GM18502 (cell line): ENCODE measurements around the gene UQCRHL.
A peak's percentile ranks its signal among the peaks of the same experiment; 100 is the strongest.
"Not testable (repeated sequence)": the region's sequence is repeated elsewhere in the genome, so short reads cannot be mapped to it uniquely, and the experiment has no call there.

Experiments used
- ATAC-seq: cut with Tn5 transposase; IDR thresholded peaks from one replicate; pipeline ENCODE4 v1.9.1; 2021; ENCODE audit warnings: mild to moderate bottlenecking; ENCODE audit not compliant: unreplicated experiment, poor library complexity

Gene UQCRHL

DNA sequence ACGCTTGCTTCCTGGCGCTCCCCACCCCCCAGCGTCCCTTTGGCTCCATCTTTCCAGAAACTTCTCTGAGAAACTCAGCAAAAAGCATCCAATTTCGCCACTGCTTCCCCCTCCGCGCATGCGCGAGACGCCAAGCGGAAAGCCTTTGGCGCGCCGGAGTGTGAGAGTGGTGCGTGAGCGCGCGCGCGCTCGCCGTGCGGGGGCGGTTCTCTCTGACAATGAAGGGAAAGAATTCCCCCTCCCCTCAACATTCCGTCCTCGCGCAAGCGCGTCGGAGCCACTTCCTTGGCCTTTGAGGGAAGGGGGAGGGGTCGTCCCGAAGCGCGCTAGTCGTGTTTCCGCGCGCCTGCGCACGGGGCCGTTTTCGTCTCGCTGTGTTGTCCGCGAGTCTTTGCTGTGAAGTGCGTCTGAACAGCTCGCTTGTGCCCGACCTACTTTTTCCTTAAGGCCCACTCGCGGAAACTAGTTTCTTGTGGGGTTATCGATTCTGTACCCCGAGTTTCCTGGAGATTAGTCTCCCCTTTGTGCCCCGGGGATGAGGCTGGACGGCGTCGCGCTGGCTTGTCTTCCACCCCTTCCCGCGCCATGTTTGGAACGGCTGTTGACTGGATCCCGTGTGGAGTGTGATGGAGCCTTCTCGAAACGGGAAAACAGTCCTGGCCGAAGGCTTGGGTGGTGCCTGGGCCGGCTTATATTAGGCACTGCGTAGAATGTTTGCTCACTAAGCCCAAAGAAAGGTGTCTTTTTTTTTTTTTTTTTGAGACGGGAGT is 28.5 kb upstream of the UQCRHL start:
- peak; percentile 57 for ATAC-seq

DNA sequence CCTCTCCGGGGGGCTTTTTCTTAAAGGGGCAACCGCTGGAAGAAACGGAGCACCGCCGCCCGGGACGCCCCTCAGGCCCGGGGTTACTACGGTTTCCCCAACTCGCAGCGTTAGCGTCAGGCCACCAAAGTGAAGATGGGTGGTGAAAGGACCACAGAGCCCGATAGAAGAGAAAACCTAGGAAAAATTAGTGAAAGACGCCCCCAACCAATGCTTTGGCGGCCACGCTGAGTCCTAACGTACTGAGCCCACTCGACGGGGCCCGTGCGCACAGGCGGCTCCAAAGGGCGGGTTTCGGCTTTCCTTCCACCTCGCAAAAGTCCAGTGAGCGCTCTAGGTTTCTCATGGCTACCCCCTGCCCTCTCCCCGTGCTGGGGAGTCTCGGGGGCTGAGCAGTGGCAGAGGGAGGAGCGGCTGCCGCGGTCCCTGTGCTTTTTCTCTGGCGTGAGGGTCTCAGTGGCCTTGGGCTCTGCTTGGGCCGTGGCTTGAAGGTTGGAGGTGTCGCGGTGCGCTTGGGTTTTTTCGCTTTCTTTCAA is 27.8 kb upstream of the UQCRHL start:
- peak; percentile 7 for ATAC-seq

DNA sequence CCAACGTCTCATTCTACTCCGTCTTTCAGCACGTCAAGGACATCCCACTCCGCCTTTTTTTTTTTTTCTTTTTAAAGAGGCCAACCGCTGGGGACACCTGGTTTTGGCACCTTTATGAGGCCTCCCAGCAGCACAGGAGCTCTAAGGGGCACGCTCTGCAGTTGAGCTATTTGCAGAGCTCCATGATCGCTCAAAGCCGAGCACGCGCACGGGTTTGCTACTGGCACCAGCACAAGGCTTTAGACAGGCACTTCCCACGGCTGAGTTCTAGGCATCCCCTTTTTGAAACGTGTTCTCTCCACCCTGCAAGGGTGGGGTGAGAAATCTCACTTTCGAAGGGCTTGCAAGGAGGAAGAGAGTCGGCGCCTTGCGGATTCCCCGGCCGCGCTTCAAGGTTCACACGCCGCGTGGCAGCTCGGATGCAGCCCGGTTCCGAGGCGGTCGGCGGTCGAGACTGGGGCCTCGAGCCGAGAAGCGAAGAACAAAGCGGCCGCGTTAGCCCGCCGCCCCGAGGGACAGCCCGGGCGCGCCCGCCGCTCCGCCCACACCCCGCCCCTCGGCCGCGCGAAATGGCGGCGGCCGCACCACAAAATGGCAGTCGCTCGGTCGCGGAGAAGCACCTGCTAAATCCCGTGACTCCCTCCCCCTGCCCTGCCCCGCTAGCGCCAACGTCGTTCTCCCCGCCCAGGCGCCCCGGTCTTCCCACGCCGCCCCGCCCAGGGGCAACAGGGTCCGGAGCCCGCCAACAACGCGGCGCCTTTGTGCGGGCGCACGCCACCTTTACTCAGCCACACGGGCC is 27.2 kb upstream of the UQCRHL start:
- peak; percentile 52 for ATAC-seq

DNA sequence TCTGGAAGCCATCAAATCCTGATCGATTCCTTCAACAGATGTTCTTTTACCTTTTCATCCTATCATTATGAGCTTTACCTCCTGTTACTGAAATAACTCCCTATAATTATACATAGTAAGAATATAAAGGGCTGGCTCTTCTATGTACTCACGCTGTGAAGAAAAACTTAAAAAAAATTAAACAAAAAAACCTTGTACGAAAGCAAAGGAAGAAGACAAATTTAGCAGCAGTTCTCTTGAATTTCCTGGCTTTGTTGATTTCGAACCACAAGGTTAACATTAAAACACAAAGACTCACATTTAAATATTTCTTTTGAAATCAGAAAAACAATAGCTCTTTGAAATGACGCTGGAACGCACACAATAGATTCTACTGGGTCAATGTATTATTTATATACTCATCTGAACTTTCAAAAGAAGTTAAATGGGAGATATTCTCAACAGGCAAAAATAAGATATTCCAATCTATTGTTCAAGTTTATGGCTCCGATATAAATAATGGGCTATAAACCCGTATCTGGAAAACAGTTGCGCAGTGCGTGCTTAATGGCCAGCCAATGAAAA is 26.5 kb upstream of the UQCRHL start:
- no peak for ATAC-seq

DNA sequence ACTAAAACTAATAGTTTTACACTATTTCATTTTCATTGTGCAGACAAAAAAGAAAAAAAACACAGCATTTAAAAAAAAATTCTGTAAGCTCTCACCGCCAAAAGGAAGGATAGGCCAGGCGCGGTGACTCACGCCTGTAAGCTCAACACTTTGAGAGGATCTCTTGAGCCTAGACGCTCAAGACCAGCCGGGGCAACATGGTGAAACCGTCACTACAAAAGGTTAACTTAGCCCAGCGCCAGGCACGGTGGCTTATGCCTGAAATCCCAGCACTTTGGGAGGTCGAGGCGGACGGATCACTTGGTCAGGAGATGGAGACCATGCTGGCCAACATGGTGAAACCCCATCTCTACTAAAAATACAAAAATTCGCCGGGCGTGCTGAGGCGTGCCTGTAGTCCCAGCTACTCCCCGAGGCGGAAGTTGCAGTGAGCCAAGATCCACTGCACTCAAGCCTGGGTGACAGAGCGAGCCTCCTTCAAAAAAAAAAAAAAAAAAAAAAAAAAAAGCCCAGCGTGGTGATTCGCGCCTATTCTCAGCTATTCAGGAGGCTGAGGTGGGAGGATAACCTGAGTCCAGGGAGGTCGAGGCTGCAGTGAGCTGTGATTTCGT is 25.7 kb upstream of the UQCRHL start:
- no peak for ATAC-seq

DNA sequence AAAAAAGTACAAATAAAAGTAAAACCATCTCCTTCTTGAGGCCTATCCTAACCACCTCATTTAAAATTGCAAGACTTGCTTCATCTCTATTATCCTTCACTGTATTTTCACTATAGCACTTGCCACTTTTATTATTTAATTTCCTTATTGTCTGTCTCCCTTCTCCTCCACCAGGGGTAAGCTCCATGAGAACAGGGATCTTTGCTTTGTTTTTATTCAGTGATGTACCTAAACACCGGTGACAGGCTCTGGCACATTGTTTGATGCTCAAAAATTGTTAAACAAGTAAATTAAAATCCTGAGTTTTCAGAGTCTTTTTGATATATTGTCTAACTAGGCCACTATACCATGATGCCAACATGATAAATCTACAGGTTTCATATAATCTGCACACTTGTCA is 22.8 kb upstream of the UQCRHL start:
- no peak for ATAC-seq

DNA sequence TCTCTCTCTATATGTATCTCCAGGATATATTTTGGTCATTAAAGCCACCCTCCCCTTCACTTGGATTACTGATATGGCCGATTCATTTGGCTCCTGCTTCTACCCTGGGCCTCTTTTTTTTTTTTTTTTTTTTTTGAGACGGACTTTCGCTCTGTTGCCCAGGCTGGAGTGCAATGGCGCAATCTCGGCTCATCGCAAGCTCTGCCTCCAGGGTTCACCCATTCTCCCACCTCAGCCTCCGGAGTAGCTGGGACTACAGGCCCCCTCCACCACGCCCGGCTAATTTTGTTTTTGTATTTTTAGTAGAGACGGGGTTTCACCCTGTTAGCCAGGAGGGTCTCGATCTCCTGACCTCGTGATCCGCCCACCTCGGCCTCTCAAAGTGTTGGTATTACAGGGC is 21.5 kb upstream of the UQCRHL start:
- ATAC-seq, result not testable (repeated sequence)

DNA sequence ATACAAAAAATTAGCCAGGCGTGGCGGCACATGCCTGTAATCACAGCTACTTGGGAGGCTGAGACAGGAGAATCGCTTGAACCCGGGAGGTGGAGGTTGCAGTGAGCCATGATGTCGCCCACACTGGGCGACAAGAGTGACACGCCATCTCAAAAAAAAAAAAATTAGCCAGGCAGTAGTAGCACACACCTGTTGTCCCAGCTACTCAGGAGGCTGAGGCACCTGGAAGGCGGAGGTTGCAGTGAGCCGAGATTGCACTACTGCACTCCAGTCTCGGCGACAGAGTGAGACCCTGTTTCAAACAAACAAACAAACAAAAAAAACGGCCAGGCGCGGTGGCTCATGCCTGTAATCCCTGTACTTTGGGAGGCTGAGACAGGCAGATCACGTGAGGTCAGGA is 20.1 kb upstream of the UQCRHL start:
- not testable (repeated sequence) for ATAC-seq

DNA sequence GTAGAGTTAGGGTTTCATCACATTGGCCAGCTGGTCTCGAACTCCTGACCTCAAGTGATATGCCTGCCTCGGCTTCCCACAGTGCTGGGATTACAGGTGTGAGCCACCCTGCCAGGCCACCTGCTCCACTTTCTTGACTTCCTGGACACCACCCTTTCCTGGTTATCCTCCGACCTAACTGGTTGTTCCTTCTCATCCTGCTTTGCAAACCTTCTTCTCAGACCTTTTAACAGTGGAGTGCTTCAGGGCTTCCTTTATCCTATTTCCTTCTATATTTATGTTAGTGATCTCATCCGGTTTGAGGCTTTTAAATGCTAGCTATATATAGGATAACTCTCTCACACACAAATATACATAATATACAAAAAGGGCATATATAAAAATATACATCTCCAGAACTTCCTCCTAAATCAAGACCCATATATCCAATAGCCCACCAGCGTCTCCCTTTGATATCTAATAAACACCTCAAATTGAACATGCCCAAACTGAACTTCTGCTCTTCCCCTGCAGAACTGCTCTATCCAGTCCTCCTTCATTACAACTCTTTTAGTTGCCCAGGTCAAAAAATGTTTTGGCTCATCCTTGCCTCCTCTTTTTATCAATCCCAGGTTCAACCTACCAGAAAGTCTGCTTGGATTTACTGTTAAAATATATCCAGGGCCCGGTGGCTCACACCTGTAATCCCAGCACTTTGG is 19.5 kb upstream of the UQCRHL start:
- no peak for ATAC-seq

DNA sequence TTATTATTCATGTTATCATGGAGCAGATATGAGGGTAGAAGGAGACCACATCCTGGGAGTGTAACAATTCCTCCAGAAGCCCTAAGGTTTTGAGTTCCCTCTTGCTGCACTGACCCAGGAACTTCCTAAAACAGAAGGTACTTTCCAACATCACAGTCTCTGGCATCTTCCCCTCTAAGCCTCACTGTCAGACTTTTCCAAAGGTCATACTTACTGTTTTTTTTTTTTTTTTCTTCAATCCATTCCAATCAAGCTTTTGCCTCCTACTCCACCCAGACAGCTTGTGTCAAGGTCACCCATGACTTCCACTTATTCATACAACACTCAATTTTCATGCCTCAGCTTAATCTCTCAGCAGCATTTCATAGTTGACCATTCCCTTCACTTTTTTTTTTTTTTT is 18.4 kb upstream of the UQCRHL start:
- no peak for ATAC-seq

DNA sequence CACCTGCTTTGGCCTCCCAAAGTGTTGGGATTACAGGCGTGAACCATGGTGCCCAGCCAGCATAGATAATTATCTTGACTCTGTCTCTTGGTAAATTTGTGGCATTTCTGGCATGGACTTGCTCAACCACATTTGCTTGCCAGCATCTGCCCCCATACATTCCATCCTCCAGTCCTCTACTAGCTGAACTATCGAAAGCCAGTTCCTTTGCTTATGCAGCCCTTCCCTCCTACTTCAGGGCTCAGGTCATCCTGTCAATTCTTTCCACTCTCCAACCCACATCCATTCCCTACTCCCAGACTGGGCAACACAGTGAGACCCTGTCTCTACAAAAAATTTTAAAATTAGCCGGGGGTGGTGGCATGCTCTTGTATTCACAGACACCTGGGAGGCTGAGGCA is 13.0 kb upstream of the UQCRHL start:
- ATAC-seq, result no peak

DNA sequence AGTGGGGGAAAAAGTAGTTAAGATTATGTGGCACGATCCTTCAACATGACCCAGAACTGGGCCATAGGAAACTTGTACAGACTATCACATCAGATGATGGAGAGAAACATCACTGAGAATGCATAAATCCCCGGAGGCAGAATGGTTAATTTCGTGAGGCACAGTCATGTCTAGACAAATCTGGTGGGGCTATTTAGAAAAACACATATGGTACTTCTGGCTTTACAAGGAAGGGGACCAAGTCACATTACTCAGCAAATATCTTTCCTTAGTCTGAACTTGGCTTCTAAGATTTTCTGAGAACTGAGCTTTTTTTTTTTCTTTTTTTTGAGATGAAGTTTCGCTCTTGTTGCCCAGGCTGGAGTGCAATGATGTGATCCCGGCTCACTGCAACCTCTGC is 9.2 kb upstream of the UQCRHL start:
- ATAC-seq, result no peak

DNA sequence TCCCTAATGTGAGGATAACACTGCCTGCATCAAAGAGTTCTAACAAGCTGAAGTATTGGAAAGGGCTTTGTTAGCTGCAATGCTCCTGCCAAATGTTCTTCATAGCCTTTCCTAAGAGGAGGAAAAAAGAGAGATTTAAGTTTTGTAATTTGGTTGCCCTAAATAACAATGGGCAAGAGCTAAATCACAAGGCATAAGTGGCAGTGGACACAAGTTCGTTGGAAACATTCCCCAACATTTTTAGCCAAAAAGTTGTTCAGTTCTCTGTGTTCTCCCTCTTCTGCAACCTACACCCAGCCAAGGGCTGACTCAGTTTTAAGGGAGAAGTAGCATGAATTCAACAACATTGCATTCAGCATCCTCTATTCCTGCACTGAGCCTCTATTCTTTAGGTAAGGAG is 2.6 kb upstream of the UQCRHL start:
- no peak for ATAC-seq

DNA sequence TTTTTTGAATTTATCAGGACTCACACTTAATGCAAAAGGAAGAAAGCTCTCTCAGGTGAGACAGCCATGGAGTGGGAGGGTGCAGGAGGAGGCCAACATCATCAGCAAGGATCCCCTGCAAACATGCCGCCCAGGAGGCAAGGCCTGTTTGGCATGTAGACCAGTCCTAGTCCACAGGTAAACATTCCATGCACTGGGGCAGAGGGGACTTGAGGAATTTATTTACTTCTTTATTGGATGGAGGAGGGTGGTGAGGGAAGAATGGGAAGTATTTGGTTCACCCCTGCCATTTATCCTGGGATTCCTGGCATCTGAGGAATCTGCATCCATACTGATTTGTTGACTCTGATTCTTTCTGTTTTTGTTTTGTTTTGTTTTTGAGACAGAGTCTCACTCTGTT is 1.5 kb upstream of the UQCRHL start:
- ATAC-seq, result no peak

DNA sequence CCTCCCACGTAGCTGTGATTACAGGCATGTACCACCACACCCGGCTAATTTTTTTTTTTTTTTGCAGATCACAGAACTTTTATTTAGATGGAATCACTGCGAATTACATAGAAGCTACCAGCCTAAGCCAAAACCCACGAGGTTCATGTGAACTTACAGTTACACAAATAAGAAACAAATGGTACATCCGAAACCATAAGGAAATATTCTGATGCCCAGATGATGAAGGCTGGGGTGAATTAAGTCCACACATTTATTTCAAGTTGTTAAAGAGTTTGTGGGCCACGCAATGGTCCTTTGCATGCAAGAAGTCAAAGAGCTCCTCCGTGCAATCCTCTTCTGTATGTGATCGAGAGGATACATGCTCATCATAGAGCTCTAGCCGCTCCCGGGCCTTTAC is 328 bp downstream of the UQCRHL start:
- no peak for ATAC-seq

DNA sequence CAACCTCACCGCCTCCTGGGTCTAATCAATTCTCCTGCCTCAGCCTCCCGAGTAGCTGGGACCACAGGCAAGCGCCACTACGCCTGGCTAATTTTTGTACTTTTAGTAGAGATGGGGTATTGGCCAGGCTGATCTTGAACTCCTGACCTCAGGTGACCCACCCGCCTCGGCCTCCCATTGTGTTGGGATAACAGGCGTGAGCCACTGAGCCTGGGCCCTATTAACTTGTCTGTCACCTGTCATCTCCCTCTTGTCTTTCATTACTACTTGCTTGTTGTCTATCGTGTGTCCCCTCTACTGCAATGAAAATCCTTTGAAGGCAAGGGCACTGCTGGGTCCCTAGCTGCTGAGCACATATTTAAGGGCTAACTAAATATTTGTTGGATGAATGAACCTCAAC is 3.4 kb downstream of the UQCRHL start:
- ATAC-seq, result no peak

DNA sequence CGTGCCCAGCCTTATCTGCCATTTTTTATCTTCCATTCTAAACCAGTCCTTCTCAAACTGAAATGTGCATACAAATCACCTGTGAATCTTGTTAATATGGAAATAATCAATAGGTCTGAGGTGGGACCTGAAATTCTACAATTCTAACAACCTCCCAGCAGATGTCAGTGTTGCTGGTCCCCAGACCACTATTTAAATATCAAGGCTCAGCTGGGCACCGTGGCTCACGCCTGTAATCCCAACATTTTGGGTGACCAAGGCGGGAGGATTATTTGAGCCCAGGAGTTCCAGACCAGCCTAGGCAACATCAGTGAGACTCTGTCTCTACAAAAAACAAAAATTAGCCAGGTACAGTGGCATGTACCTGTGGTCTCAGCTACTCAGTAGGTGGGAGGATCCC is 4.1 kb downstream of the UQCRHL start:
- ATAC-seq, result no peak

DNA sequence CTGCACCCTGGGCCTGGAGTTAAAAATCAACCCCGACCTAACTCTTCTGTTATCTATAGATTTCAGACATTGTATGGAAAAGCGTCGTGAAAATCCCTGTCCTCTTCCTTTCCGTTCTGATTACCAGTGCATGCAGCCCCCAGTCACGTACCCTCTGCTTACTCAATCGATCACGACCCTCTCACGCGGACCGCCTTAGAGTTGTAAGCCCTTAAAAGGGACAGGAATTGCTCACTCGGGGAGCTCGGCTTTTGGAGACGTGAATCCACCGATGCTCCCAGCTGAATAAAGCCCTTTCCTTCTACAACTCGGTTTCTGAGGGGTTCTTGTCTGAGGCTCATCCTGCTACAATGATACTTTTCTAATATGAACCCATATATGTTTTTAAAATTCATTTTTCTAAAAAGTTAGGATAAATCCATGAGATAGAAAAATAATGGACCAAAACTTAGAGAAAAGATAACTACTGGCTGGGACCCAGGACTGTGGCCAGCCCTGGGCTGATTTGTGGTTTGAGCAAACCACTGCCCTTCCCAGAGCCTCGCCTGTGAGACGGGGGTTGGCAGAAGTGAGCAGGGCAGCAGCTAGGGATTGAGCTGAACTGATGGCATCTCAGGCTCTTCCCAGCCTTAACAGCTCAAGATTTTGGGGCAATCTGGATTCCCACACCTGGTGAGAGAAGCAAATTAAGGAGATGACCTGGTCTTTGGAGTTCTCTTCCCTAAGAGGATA is 5.0 kb downstream of the UQCRHL start:
- ATAC-seq, result no peak

DNA sequence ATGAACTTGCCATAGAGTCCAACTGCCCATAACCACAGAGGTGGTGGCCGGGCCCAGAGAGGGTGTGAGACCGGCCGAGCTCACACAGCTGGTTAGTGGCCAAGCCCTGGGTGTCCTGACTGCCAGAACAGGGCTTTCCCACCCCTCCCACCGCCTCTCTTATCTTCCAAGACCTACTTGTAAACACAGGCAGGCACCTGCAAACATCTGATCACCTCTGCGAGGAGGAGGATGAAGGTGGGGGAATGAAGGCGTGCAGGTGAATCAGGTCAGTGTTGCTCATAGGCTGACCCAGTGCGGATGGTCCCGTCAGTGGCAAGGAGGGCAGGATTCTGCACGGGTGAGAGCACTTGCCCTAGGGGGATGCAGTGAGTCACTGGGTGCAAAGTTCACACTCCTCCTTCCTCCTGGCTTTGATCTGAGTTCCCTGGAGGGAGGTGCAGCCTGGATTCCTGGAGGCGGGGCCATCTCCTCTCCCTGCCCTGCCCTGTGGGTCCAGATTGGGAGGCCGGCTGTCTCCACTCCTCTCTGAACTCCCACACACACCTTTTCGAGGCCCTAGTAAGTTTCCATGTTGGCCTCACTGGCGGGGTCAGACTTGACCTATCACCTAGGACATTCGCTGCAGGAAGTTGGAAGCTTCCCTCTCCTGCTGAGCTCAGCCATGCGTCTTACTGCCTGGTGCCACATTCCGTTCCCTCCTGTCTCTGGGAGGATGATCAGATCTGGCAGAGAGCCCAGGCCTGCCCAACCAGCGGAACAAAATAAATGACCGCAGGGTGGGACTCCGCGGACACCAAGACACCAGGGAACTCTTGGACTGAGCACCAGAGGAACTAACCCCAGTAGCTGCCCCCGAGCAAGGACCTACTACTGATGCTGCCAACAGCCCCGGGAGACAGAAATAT is 7.3 kb downstream of the UQCRHL start:
- ATAC-seq, result no peak
